GM12878 (cell line): ENCODE data around the gene CCL3. TPM values are rescaled to one million over a fixed set of nuclear protein-coding genes. Genes with fewer than 3 reads are reported as not detected.

Experiments
- BCL11A ChIP-seq: IDR thresholded peaks from 2 replicates; pipeline ENCODE4 v1.6.1; 2011; ENCODE audit warnings: low read depth, low read length
- BHLHE40 ChIP-seq, 2 experiments: fragments of 450-650 bp in 1 of 2; IDR thresholded peaks; 2 replicates each; pipeline ENCODE4 v1.6.1; 2011 to 2017; ENCODE audit warnings: low read depth in 2 of 2, borderline replicate concordance in 1 of 2, improper control_type of control experiment in 1 of 2, low read length in 1 of 2, mild to moderate bottlenecking in 1 of 2
- CBFB ChIP-seq: IDR thresholded peaks from 2 replicates; pipeline ENCODE4 v1.6.1; 2016; ENCODE audit warnings: antibody characterized with exemption, low read depth
- CHD1 ChIP-seq: IDR thresholded peaks from 2 replicates; pipeline ENCODE4 v1.6.1; 2012; ENCODE audit warnings: low read depth, low read length, improper control_type of control experiment
- E4F1 ChIP-seq: fragments of 450-650 bp; IDR thresholded peaks from 2 replicates; pipeline ENCODE4 v1.6.1; 2018; ENCODE audit warnings: borderline replicate concordance, mild to moderate bottlenecking; ENCODE audit not compliant: partially characterized antibody
- EED ChIP-seq: sonication (generic); IDR thresholded peaks from 2 replicates; pipeline ENCODE4 v1.6.1; 2016; ENCODE audit warnings: antibody characterized with exemption, low read depth
- GATAD2B ChIP-seq: fragments of 450-650 bp; conservative IDR thresholded peaks from 2 replicates; pipeline ENCODE4 v1.6.1; 2017; ENCODE audit warnings: low read depth, mild to moderate bottlenecking, moderate library complexity
- IKZF1 ChIP-seq: fragments of 450-650 bp; conservative IDR thresholded peaks from 2 replicates; pipeline ENCODE4 v1.6.1; 2017; ENCODE audit warnings: antibody characterized with exemption, mild to moderate bottlenecking
- KAT2A ChIP-seq: conservative IDR thresholded peaks from 2 replicates; pipeline ENCODE4 v1.6.1; 2011; ENCODE audit warnings: low read depth, low read length; ENCODE audit not compliant: control insufficient read depth
- MXI1 ChIP-seq: fragments of 150-350 bp; IDR thresholded peaks from 2 replicates; pipeline ENCODE4 v1.6.1; 2011; ENCODE audit warnings: low read depth, mild to moderate bottlenecking, inconsistent platforms, low read length, improper control_type of control experiment
- NKRF ChIP-seq: fragments of 450-650 bp; conservative IDR thresholded peaks from 2 replicates; pipeline ENCODE4 v1.6.1; 2017; ENCODE audit warnings: mild to moderate bottlenecking, moderate library complexity
- NRF1 ChIP-seq: conservative IDR thresholded peaks from 2 replicates; pipeline ENCODE4 v1.6.1; 2011; ENCODE audit warnings: mild to moderate bottlenecking, low read depth, low read length, improper control_type of control experiment
- PKNOX1 ChIP-seq: fragments of 450-650 bp; IDR thresholded peaks from 2 replicates; pipeline ENCODE4 v1.6.1; 2016; ENCODE audit warnings: mild to moderate bottlenecking
- PRDM15 ChIP-seq: fragments of 450-650 bp; formaldehyde crosslinking; IDR thresholded peaks from 2 replicates; pipeline ENCODE4 v1.4.0; 2020; ENCODE audit warnings: mild to moderate bottlenecking, moderate library complexity
- RELB ChIP-seq: fragments of 450-650 bp; IDR thresholded peaks from 2 replicates; pipeline ENCODE4 v1.6.1; 2017; ENCODE audit warnings: low read depth, mild to moderate bottlenecking, moderate library complexity
- SIN3A ChIP-seq: IDR thresholded peaks from 2 replicates; pipeline ENCODE4 v1.6.1; 2012; ENCODE audit warnings: low read depth, low read length, improper control_type of control experiment
- SREBF2 ChIP-seq: IDR thresholded peaks from 2 replicates; pipeline ENCODE4 v1.6.1; 2012; ENCODE audit warnings: mild to moderate bottlenecking, low read length
- STAT3 ChIP-seq: IDR thresholded peaks from 2 replicates; pipeline ENCODE4 v1.6.1; 2011; ENCODE audit warnings: low read depth, low read length, improper control_type of control experiment
- SUZ12 ChIP-seq: fragments of 200-600 bp; sonication (generic); IDR thresholded peaks from one replicate; pipeline ENCODE4 v1.6.1; 2018; ENCODE audit warnings: antibody characterized with exemption, mild to moderate bottlenecking; ENCODE audit not compliant: unreplicated experiment
- TCF7 ChIP-seq: IDR thresholded peaks from 2 replicates; pipeline ENCODE4 v1.6.1; 2014; ENCODE audit warnings: antibody characterized with exemption, borderline replicate concordance
- polyA plus RNA-seq, 11 experiments: library from polyadenylated mRNA; depleted of rRNA in 4 of 11; unstranded in 6 of 11; stranded (reverse) in 5 of 11; fragments of >200 nt; fragmentation: Nextera tagmentation in 4 of 11; fragmentation: Illumina TruSeq in 1 of 11; extraction: Ambion mirVana in 4 of 11; extraction: Trizol in 1 of 11; gene quantifications; 1 replicate in 1 of 11; 2 replicates in 10 of 11; pipeline versions ENCODE4 v1.2.1 to v1.2.3, GENCODE V29; 2011 to 2016; ENCODE audit warnings: inconsistent platforms in 2 of 11, missing spikeins in 2 of 11, low read depth in 1 of 11
- total RNA-seq, 4 experiments: library from RNA; depleted of rRNA in 3 of 4; stranded (reverse); fragments of >200 nt in 3 of 4; fragmentation: Illumina TruSeq in 1 of 4; extraction: Trizol in 1 of 4; gene quantifications; 2 replicates each; pipeline versions ENCODE4 v1.2.1 to v1.2.3, GENCODE V29; 2013 to 2021

Gene CCL3
- total and polyA plus RNA-seq, 10 of the 15 experiments (the other 5 are each of a cell fraction or from before 2014, with no cell fraction given) = 96.5 to 1,488 (median 199) TPM

- TF ChIP-seq NKRF (no peak), IKZF1 (peak; percentile 95), GATAD2B (0 out of 2 replicates have a peak, but pooled peaks have one; percentile 63), EED (peak; percentile 93), MXI1 (no peak), CBFB (no peak), PRDM15 (CRISPR knock-in tag) (no peak), RELB (peak; percentile 91), STAT3 (no peak), TCF7 (0 out of 2 replicates have a peak, but pooled peaks have one; percentile 16), KAT2A (no peak), PKNOX1 (no peak), BHLHE40 (IDR thresholded peaks at IDR 0.05; ENCODE audit: borderline replicate concordance in 1 of 2, low read depth in 2 of 2, low read length in 1 of 2) (peak in 1 of 2 experiments; percentile 36; a peak in 1 of 4 replicates), CHD1 (no peak), SREBF2 (no peak), SUZ12 (no peak), SIN3A (no peak), BCL11A (0 out of 2 replicates have a peak, but pooled peaks have one; percentile 21), NRF1 (no peak), E4F1 (no peak)
Observed at GRCh38 chr17:36132421-36132831, 42.5 kb upstream of the CCL3 start (continued).
